Sigmoid colon (tissue), 4 donors: ENCODE measurements around the gene OR6K3.

Experiments used
- CTCF ChIP-seq, 4 experiments: fragments of 450-650 bp in 3 of 4; fragments of 200-600 bp in 1 of 4; IDR thresholded peaks; one replicate each; pipeline ENCODE4 v1.5.1; 2016 to 2019; ENCODE audit warnings: antibody characterized with exemption in 4 of 4, mild to moderate bottlenecking in 3 of 4, moderate library complexity in 2 of 4
- EP300 ChIP-seq, 4 donors: sonication (generic); formaldehyde crosslinking; IDR thresholded peaks; one replicate each; pipeline ENCODE4 v1.6.1; 2017; ENCODE audit warnings: antibody characterized with exemption in 4 of 4

DNA sequence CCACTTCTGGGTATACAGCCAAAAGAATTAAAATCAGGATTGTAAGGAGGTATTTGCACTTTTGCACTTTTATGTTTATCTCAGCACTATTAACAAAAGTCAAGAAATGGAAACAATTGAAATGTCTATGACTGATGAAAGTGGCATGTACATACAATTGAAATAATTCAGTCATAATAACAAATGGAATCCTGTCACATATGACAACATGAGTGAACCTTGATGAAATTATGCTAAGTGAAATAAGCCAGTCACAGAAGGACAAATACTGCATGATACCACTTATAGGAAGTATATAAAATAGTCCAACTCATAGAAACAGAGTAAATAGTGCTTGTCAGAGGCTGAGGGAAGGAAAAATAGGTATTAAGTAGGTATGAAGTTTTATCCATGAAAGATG is 30.6 kb downstream of the OR6K3 start:
- TF ChIP-seq CTCF (IDR thresholded peaks at IDR 0.05), result no peak
- TF ChIP-seq EP300 (IDR thresholded peaks at IDR 0.05), result no peak
